ENCODE results near the gene CCDC142. TPM values are rescaled to one million over a fixed set of nuclear protein-coding genes. Genes with fewer than 3 reads are reported as not detected.
A peak's percentile ranks its signal among the peaks of the same experiment; 100 is the strongest.

CCDC142 gene
- total and polyA plus RNA-seq, 9 of the 15 experiments (the other 6 are each of a cell fraction or from before 2014, with no cell fraction given), result 0.55 to 11.7 (median 7.2) TPM

- no peak for TF ChIP-seq NKRF (IDR thresholded peaks at IDR 0.05; ENCODE audit: borderline replicate concordance)
- no peak for TF ChIP-seq CREBBP (IDR thresholded peaks at IDR 0.05; ENCODE audit: low read depth, low read length)
- TF ChIP-seq ZMIZ1 (IDR thresholded peaks at IDR 0.05; ENCODE audit: low read depth in 2 of 2, low read length in 2 of 2), result no peak
- TF ChIP-seq ZSCAN29 (IDR thresholded peaks at IDR 0.05), result no peak
- TF ChIP-seq POLR2B (IDR thresholded peaks at IDR 0.05; ENCODE audit: low read depth, partially characterized antibody), result no peak
- peak; percentile 62 for TF ChIP-seq VEZF1 (CRISPR knock-in tag; IDR thresholded peaks at IDR 0.05)
- no peak for TF ChIP-seq U2AF2 (optimal IDR thresholded peaks at IDR 0.05; ENCODE audit: low read depth, low read length)
- TF ChIP-seq NEUROD1 (IDR thresholded peaks at IDR 0.05; ENCODE audit: borderline replicate concordance, low read depth, low read length, partially characterized antibody), result no peak
- no peak for TF ChIP-seq ZNF407 (IDR thresholded peaks at IDR 0.05; ENCODE audit: low read depth)
- TF ChIP-seq NFE2 (IDR thresholded peaks at IDR 0.05; ENCODE audit: low read depth), result no peak
- TF ChIP-seq SRSF1 (IDR thresholded peaks at IDR 0.05; ENCODE audit: low read depth, low read length), result no peak
- TF ChIP-seq ZNF77 (CRISPR knock-in tag; IDR thresholded peaks at IDR 0.05), result no peak
- TF ChIP-seq CCAR2 (IDR thresholded peaks at IDR 0.05; ENCODE audit: low read depth, low read length), result no peak
These were observed 19.4 kb upstream of the CCDC142 start (continued) for GRCh38 chr2:74502147-74502719.

Measured in K562 (cell line).